Endothelial cell of umbilical vein (primary cell): ENCODE data around the gene VKORC1. TPM values are rescaled to one million over a fixed set of nuclear protein-coding genes. Genes with fewer than 3 reads are reported as not detected.

Source experiments
- BruUV-seq: library from RNA; stranded (reverse); fragments of 400-500 nt; replicated peaks from 2 replicates; lab custom pipeline; 2021; lab: Mats Ljungman, UMichigan
- CTCF ChIA-PET: fragments of 300-600, 350-600 bp; sonication (Branson Sonifier 250); formaldehyde crosslinking; loops from one replicate; lab custom pipeline; 2021; ENCODE audit warnings: antibody characterized with exemption, inconsistent platforms; lab: Charles Lee
- POLR2A ChIA-PET: fragments of 300-600, 350-600 bp; sonication (Branson Sonifier 250); formaldehyde crosslinking; loops from one replicate; lab custom pipeline; 2021; ENCODE audit warnings: antibody characterized with exemption, inconsistent platforms; lab: Charles Lee
- DNase-seq: peaks from one replicate; pipeline ENCODE4 v3.0.0-alpha.2; 2011; ENCODE audit warnings: low read depth, low spot score
- FAIRE-seq: peaks from 2 replicates; lab custom pipeline; 2011; peaks lifted over from hg19 to GRCh38; lab: Jason Lieb, UNC
- H2AFZ ChIP-seq: 2 replicates; pipeline ENCODE4 v1.6.0; 2012; ENCODE audit warnings: low read depth, low read length, control low read depth, inconsistent platforms
- H3K27ac ChIP-seq: 2 replicates; pipeline ENCODE4 v1.5.1; 2011; ENCODE audit warnings: low read depth, mild to moderate bottlenecking, control low read depth, low read length, moderate library complexity; ENCODE audit not compliant: insufficient read depth
- H3K27me3 ChIP-seq, 2 experiments: 2 replicates each; pipeline versions ENCODE4 v1.6.0 to v1.6.1; 2011; ENCODE audit warnings: low read length in 2 of 2, mixed read lengths in 1 of 2; ENCODE audit not compliant: control insufficient read depth in 2 of 2, insufficient read depth in 2 of 2
- H3K36me3 ChIP-seq, 2 experiments: 2 replicates in 1 of 2; 3 replicates in 1 of 2; pipeline ENCODE4 v1.5.1; 2011; ENCODE audit warnings: low read length in 2 of 2, mild to moderate bottlenecking in 1 of 2, moderate library complexity in 1 of 2; ENCODE audit not compliant: control insufficient read depth in 2 of 2, insufficient read depth in 2 of 2; ENCODE audit errors: extremely low read depth in 1 of 2
- H3K4me1 ChIP-seq: 3 replicates; pipeline ENCODE4 v1.5.1; 2011; ENCODE audit warnings: mild to moderate bottlenecking, low read length; ENCODE audit not compliant: control insufficient read depth, insufficient read depth; ENCODE audit errors: extremely low read depth
- H3K4me2 ChIP-seq: 2 replicates; pipeline ENCODE4 v1.6.1; 2011; ENCODE audit warnings: low read length, control low read depth, mixed read lengths; ENCODE audit not compliant: insufficient read depth
- H3K4me3 ChIP-seq, 3 experiments: fragments of 200-600 bp in 1 of 3; sonication (generic), shearing (Covaris generic) in 1 of 3; replicated peaks in 1 of 3; 2 replicates each; pipeline ENCODE4 v1.5.1; 2011 to 2016; ENCODE audit warnings: control low read depth in 3 of 3, low read length in 3 of 3, mild to moderate bottlenecking in 2 of 3, inconsistent platforms in 1 of 3, low read depth in 1 of 3, moderate library complexity in 1 of 3; ENCODE audit not compliant: insufficient read depth in 1 of 3
- H3K79me2 ChIP-seq: 2 replicates; pipeline ENCODE4 v1.6.0; 2012; ENCODE audit warnings: low read length, inconsistent platforms; ENCODE audit not compliant: control insufficient read depth, insufficient read depth
- H3K9ac ChIP-seq: replicated peaks from 2 replicates; pipeline ENCODE3; 2011; ENCODE audit warnings: low read length, control low read depth; ENCODE audit not compliant: insufficient read depth; ENCODE audit errors: extremely low read depth
- H3K9me1 ChIP-seq: replicated peaks from 3 replicates; pipeline ENCODE4 v1.6.0; 2011; ENCODE audit warnings: mild to moderate bottlenecking, low read length; ENCODE audit not compliant: control insufficient read depth, insufficient read depth; ENCODE audit errors: extremely low read depth
- H3K9me3 ChIP-seq: replicated peaks from 2 replicates; pipeline ENCODE4 v1.5.1; 2012; ENCODE audit warnings: low read length, inconsistent platforms; ENCODE audit not compliant: control insufficient read depth, insufficient read depth
- H4K20me1 ChIP-seq: replicated peaks from 2 replicates; pipeline ENCODE3; 2011; ENCODE audit warnings: mild to moderate bottlenecking, low read length; ENCODE audit not compliant: control insufficient read depth, insufficient read depth; ENCODE audit errors: extremely low read depth
- CTCF ChIP-seq, 2 donors: IDR thresholded peaks; 1 replicate in 1 of 2; 2 replicates in 1 of 2; pipeline ENCODE4 v1.5.1; 2011; ENCODE audit warnings: low read length in 2 of 2, mild to moderate bottlenecking in 2 of 2, moderate library complexity in 2 of 2, control low read depth in 1 of 2, inconsistent platforms in 1 of 2, low read depth in 1 of 2; ENCODE audit not compliant: insufficient read depth in 1 of 2; ENCODE audit errors: extremely low read depth in 1 of 2
- EZH2 ChIP-seq: IDR thresholded peaks from 2 replicates; pipeline ENCODE4 v1.6.1; 2012; ENCODE audit warnings: borderline replicate concordance, low read depth, mild to moderate bottlenecking, moderate library complexity, low read length, inconsistent platforms; ENCODE audit not compliant: severe bottlenecking
- FOS ChIP-seq: IDR thresholded peaks from 2 replicates; pipeline ENCODE4 v1.6.1; 2011; ENCODE audit warnings: mild to moderate bottlenecking, low read length, moderate library complexity, borderline replicate concordance; ENCODE audit not compliant: insufficient read depth
- GATA2 ChIP-seq: IDR thresholded peaks from 2 replicates; pipeline ENCODE4 v1.7.0; 2011; ENCODE audit warnings: low read depth, mild to moderate bottlenecking, moderate library complexity, mixed read lengths, low read length; ENCODE audit not compliant: insufficient read length, insufficient read depth
- JUN ChIP-seq: IDR thresholded peaks from 2 replicates; pipeline ENCODE4 v1.6.1; 2011; ENCODE audit warnings: borderline replicate concordance, low read depth; ENCODE audit not compliant: insufficient read length, insufficient read depth
- MAX ChIP-seq: IDR thresholded peaks from 2 replicates; pipeline ENCODE4 v1.6.1; 2011; ENCODE audit not compliant: insufficient read depth, insufficient read length
- MYC ChIP-seq: IDR thresholded peaks from one replicate; pipeline ENCODE4 v1.6.1; 2011; ENCODE audit warnings: mild to moderate bottlenecking, low read depth, low read length
- POLR2A ChIP-seq: IDR thresholded peaks from 2 replicates; pipeline ENCODE4 v1.6.1; 2012; ENCODE audit warnings: low read depth, mild to moderate bottlenecking, control low read depth, low read length
- POLR2AphosphoS5 ChIP-seq: IDR thresholded peaks from 2 replicates; pipeline ENCODE4 v1.6.1; 2012; ENCODE audit warnings: low read depth, mild to moderate bottlenecking, control low read depth, low read length, moderate library complexity; ENCODE audit not compliant: insufficient read depth
- dilution Hi-C: fragments of 300-500 bp; cut with MboI; formaldehyde crosslinking; loops from one replicate; pipeline ENCODE4 v1.15.0; 2019; ENCODE audit warnings: low sequenced_read_pairs; ENCODE audit not compliant: extremely low pct_ligation_motif_present
- intact Hi-C: fragments of 100-400 bp; cut with micrococcal nuclease; formaldehyde crosslinking; loops from one replicate; pipeline ENCODE4 v1.10.0; 2022
- polyA plus RNA-seq, 4 experiments: library from polyadenylated mRNA; depleted of rRNA in 3 of 4; stranded (reverse) in 3 of 4; unstranded in 1 of 4; fragments of >200 nt; gene quantifications; 2 replicates each; pipeline versions ENCODE4 v1.2.1 to v1.2.3, GENCODE V29; 2011 to 2012; ENCODE audit warnings: missing spikeins in 1 of 4
- total RNA-seq: library from RNA; stranded (reverse); gene quantifications from 2 replicates; pipeline ENCODE4 v1.2.3, GENCODE V29; 2021

The VKORC1 gene
- total and polyA plus RNA-seq, 2 donors (not counting 3 experiments of a cell fraction or from before 2014, with no cell fraction given), result 93.5 to 586 TPM

GRCh38 chr16:31112711-31113110, 18.1 kb upstream of the VKORC1 start:
- Histone ChIP-seq H3K9me3 (no peaks in the 10 kb centered on the region), H3K4me2 (no peak overlapping the region), H3K79me2 (peaks cover 11% of the 10 kb centered on the region), H2AFZ (no peak overlapping the region), H3K9me1 (no peaks in the 10 kb centered on the region), H3K4me3 (no peak overlapping the region), H3K4me1 (peaks cover 12% of the 10 kb centered on the region), H3K27ac (no peak overlapping the region), H3K36me3 (peaks cover 10 to 31% of the 10 kb centered on the region in 2 experiments), H4K20me1 (no peaks in the 10 kb centered on the region), H3K9ac (no peak overlapping the region), H3K27me3 (no peaks in the 10 kb centered on the region)
- FAIRE-seq (no peak), DNase-seq (no peak)
- intact Hi-C loops, result no loop called here
- TF ChIP-seq MAX (no peak), GATA2 (no peak), POLR2A (no peak), EZH2 (no peak), POLR2AphosphoS5 (no peak), JUN (no peak), CTCF (IDR thresholded peaks at IDR 0.05; ENCODE audit: extremely low read depth in 1 of 2, insufficient read depth in 1 of 2, low read depth in 1 of 2, low read length in 2 of 2) (no peak), FOS (no peak), MYC (no peak)
- BruUV-seq, result no TSS peak
- POLR2A ChIA-PET, result no interaction called here
- CTCF ChIA-PET, result no interaction called here
- dilution Hi-C loops, result no loop called here
